ENCODE results near the gene CELF4. TPM values are rescaled to one million over a fixed set of nuclear protein-coding genes. Genes with fewer than 3 reads are reported as not detected.

Gene CELF4
- total RNA-seq, 1 experiment from 2014 or later, result not detected

DNA sequence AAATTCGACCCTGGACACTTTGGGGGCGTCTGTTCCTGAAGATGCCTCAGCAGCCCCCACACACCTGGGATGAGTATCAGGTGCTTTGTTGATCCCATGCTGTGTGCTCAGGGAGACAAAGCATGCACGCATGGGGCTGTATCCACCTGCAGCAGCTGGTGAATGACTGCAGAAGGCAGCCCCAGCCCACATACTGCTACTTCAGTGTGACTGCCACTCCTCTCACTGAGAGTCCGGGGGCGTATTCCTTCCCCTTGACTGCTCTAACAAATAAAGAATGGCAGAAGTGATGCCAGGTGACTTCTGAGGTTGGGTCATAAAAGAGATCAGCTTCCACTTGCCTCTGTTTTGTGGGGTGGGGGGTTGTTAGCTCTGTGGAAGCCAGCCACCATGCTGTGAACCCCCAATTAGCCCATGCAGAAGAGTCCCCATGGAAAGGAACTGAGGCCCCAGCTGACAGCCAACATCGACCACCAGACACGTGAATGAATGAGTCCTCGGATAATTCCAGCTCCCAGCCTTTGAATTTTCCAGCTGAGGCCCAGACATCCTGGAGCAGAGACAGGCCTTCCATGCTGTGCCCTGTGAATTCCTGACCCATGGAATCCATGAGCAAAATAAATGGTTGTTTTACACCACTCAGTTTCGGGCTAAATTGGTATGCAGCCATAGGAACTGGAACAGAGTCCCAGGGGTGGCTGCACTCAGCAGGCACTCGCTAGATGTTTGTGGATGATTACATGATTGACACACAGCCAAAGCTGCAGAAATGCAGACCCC is 289.3 kb downstream of the CELF4 start:
- Histone ChIP-seq H3K36me3 (no peaks in the 10 kb centered on the region), H3K27ac (no peak overlapping the region), H3K27me3 (no peaks in the 10 kb centered on the region)

DNA sequence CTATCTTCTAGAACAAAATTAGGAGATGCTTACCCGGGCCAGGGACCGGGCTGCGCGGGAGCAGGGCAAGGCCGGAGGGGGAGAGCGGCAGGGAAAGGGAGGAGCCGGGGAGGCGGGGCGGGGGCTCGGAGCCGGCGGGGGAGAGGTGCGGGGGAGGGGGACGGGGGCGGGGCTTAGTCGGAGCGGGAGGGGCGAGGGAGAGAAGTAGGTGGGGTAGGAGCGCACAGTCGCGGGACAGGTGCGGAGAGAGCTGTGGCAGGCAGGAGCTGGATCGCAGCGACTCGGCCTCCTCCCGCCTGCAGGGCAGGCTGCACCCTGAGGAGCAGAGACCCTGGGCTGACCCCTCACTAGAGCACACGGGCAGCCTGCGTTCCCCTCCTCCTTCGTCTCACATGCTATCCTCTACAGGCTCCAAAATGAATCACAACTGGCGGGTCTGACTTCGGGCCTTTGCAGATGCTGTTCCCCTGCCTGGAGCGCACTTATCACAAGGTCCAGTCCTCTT is 290.3 kb downstream of the CELF4 start:
- Histone ChIP-seq H3K36me3 (no peaks in the 10 kb centered on the region), H3K4me3 (no peak overlapping the region), H3K9me3 (replicated peaks) (no peaks in the 10 kb centered on the region), H3K27me3 (no peaks in the 10 kb centered on the region), H3K4me1 (no peaks in the 10 kb centered on the region), H3K27ac (no peak overlapping the region)
- DNase-seq, result no peak

More for the DNA sequence above, 289.3 kb downstream of the CELF4 start:
- H3K4me3 ChIP-seq, result no peak overlapping the region
- no peaks in the 10 kb centered on the region for H3K4me1 ChIP-seq
- no peak for DNase-seq
- no peaks in the 10 kb centered on the region for H3K9me3 ChIP-seq (replicated peaks)

DNA sequence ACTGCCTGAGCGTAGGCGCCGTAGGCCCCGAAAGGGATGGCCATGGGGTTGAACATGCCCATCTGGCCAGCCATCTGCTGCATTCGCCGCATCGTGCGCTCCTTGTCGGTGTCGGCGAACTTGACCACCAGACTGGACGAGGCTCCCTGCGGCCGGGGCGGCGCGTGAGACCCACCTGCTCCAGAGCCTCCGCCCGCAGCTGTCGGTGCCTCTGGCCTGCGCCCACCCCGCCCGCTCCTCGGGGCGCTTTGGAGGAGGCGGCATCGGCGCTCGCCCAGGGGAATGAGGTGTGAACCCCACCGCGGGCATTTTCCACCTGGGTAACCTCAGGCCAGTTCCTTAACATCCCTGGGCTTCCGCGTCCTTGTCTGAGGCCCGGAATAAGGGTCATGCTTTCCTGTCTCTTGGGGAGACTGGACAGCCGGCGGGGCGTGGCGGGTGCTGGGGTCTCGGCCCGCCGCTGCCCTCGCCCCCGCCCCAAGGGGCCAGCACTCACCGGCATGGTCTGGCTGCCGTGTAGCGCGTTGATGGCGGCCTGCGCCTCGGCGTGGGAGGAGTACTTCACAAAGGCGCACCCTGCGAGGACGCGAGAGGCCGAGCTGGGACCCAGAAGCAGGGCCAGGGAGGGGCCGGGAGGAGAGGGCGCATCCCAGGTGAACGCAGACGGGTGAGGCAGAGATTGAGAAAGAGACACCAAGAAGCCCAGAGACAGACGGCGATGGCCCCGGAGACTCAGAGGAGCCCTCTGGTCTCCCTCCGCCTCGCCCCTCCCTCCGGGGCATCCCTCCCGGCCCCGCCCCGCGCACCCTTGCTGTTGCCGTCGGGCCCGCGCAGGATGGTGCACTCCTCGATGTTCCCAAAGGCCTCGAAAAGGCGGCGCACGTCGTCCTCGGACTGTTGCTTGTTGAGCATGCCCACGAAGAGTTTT is 291.0 kb downstream of the CELF4 start:
- Histone ChIP-seq H3K4me1 (no peaks in the 10 kb centered on the region), H3K27ac (no peak overlapping the region), H3K9me3 (replicated peaks) (no peaks in the 10 kb centered on the region), H3K36me3 (no peaks in the 10 kb centered on the region), H3K4me3 (no peak overlapping the region), H3K27me3 (no peaks in the 10 kb centered on the region)
- DNase-seq, result no peak

DNA sequence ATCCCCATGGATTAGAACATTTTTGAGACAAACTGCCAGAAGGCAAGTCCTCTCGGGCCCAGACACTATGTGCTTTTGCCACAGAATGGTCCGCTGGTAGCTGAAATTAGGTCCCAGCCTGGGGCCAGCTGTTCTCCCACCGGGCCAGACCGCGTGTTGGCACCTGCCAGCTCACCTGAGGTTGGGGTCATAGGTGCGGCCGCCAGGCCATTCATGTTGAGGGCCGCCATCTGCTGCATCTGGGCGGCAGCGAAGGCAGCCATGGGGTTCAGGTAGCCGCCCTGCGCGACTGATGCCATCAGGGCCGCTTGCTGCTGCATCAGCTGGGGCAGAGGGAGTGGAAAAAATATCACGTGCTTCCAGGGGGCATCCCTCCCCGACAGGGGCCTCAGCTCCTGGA is 292.8 kb downstream of the CELF4 start:
- Histone ChIP-seq H3K4me1 (no peaks in the 10 kb centered on the region), H3K27ac (no peak overlapping the region), H3K36me3 (no peaks in the 10 kb centered on the region), H3K4me3 (no peak overlapping the region), H3K27me3 (no peaks in the 10 kb centered on the region), H3K9me3 (replicated peaks) (no peaks in the 10 kb centered on the region)
- no peak for DNase-seq

DNA sequence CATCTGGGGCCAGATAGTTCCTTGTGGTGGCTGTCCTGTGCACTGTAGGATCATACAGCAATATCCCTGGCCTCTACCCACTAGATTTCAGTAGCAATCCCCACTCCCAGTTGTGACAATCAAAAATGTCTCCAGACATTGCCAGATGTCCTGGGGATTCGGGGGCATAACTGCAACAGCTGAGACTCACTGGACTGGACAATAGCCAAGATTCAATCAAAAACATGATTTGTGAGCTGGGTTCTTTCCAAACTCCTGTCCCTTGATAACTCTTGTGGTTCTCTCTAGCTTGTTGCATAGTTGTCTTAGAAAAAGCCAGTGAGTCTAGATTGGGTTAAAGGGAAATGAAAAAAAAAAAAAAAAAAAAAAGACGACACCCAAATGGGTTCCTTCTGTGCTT is 293.4 kb downstream of the CELF4 start:
- Histone ChIP-seq H3K9me3 (replicated peaks) (no peaks in the 10 kb centered on the region), H3K4me1 (no peaks in the 10 kb centered on the region), H3K27ac (no peak overlapping the region), H3K27me3 (no peaks in the 10 kb centered on the region), H3K36me3 (no peaks in the 10 kb centered on the region), H3K4me3 (no peak overlapping the region)
- DNase-seq, result no peak

DNA sequence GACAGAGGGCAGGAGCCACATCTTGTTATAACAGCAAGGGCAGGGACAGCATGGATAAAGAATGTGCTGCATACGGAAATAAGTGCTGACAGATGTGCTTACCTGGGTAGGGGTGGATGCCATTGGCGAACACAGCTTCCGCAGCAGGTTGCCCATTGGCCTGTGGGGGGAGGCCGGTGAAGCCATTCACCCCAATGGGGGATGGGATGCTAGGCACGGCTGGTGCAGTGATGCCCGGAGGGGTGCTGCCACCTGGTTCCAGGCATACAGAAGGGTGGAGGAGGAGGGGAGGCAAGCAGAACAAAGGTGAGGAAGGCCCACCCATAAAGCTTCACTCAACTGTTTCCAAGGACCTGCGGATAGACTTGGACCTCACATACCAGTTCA is 294.9 kb downstream of the CELF4 start:
- Histone ChIP-seq H3K27ac (no peak overlapping the region), H3K4me1 (no peaks in the 10 kb centered on the region)

DNA sequence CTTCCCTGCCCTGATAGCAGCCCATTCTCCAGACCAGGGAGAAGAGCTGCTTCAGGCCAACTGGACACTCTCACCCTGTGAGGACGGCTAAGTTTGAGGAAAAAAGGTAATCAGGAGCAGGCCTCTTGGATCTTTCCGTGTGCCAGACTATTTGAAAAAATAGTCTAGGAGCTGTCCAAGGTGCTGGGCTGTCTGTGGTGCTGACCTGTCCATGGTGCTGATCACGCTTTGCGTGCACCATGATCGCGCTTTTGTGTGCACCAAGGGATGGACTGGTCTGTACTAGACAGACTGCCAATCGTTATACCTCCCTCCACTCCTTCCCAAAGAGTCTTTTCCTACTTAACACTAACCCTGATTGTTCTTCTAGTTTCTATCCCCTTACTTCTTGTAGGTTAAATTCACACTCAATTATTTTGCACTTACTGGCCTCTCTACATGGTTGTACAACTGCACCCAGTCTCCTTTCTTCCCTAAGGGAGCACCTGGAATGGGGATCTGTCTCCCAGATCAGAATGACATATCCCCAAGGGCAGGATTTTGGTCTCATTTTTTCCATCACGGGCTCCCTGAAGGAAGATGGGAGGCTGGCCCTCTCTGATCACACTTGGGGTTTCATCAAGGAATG is 295.4 kb downstream of the CELF4 start:
- Histone ChIP-seq H3K4me1 (no peaks in the 10 kb centered on the region), H3K27ac (no peak overlapping the region), H3K4me3 (no peak overlapping the region), H3K36me3 (no peaks in the 10 kb centered on the region), H3K27me3 (no peaks in the 10 kb centered on the region), H3K9me3 (replicated peaks) (no peaks in the 10 kb centered on the region)
- peak; percentile 30 to 68 for DNase-seq

More for the DNA sequence above, 294.9 kb downstream of the CELF4 start:
- no peaks in the 10 kb centered on the region for H3K9me3 ChIP-seq (replicated peaks)
- H3K36me3 ChIP-seq, result no peaks in the 10 kb centered on the region
- no peak for DNase-seq
- H3K27me3 ChIP-seq, result no peaks in the 10 kb centered on the region
- no peak overlapping the region for H3K4me3 ChIP-seq

DNA sequence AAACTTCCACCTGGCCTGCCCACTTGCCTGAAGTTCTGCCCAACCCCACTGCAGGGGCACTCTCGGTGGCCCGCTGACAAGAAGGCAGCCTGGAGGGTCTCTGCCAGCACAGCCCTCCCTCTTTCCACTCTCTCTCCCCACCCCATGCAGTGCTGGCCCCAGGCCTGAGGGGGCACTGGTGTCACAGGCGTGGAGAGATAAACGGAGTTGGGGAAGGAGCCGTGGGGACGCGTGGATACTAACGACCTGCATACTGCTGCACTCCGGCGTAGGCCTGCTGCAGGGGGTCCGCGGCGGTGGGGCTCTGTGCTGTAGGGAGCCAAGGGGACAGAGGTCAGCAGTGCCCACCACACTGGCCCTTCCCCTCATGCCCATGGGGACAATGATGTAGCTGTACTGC is 299.3 kb downstream of the CELF4 start:
- no peaks in the 10 kb centered on the region for H3K36me3 ChIP-seq
- no peak for DNase-seq
- H3K4me1 ChIP-seq, result no peaks in the 10 kb centered on the region
- no peaks in the 10 kb centered on the region for H3K9me3 ChIP-seq (replicated peaks)
- H3K4me3 ChIP-seq, result no peak overlapping the region
- H3K27me3 ChIP-seq, result no peaks in the 10 kb centered on the region
- H3K27ac ChIP-seq, result no peak overlapping the region

DNA sequence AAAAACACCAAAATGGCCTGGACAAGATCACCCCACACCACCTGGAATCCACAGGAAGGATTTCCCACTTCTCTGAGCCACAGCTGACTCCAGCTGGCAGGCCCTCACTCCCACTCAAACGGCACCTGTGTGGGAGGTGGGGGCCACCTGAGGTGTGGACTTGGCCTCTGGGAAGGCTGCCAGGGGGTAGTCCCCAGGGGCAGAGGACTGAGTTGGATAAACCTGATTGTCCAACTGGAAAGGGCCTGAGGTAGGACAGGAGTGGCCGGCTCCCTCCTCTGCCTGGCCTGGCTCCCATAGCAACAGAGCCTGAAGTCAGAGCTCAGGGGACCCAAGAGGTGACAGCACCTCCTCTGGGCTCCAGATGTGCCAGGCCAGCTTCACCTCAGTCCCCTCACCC is 300.2 kb downstream of the CELF4 start:
- no peaks in the 10 kb centered on the region for H3K27me3 ChIP-seq
- no peaks in the 10 kb centered on the region for H3K4me1 ChIP-seq
- no peaks in the 10 kb centered on the region for H3K36me3 ChIP-seq
- H3K27ac ChIP-seq, result no peak overlapping the region
- H3K4me3 ChIP-seq, result no peak overlapping the region
- no peaks in the 10 kb centered on the region for H3K9me3 ChIP-seq (replicated peaks)
- no peak for DNase-seq

DNA sequence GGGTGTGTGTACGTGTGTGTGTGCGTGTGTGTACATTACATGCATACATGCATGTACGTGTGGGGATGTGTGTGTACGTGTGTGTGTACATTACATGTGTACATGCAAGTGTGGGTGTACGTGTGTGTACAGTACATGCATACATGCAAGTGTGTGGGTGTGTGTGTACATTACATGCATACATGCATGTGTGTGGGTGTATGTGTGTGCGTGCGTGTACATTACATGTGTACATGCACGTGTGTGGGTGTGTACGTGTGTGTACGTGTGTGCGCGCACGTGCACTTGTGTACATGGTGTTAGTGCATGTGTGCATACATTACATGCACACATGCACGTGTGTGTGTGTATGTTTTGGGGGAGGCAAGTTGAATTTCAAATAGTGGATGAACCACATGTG is 300.6 kb downstream of the CELF4 start:
- no peaks in the 10 kb centered on the region for H3K27me3 ChIP-seq
- H3K4me3 ChIP-seq, result no peak overlapping the region
- H3K36me3 ChIP-seq, result no peaks in the 10 kb centered on the region
- no peaks in the 10 kb centered on the region for H3K9me3 ChIP-seq (replicated peaks)
- no peak overlapping the region for H3K27ac ChIP-seq
- H3K4me1 ChIP-seq, result no peaks in the 10 kb centered on the region
- no peak for DNase-seq

DNA sequence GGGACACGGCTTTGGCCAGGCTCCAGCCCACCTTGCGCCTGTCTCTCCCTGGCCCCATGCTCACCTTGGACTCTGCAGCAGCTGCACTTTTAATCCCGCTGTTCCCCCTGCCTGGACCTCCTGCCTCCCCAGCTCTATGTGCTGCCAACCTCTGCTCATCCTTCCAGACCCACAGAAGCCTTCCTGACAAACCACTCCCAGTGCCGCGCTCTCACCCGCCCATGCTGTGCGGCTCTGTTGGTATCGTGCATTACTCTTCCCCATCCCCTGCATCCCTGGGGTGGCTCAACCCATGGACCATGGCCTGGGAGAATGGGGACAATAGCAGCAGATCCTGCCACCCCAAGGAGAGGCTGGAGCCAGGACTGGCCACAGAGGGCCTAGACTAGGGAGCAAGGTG is 303.6 kb downstream of the CELF4 start:
- Histone ChIP-seq H3K9me3 (replicated peaks) (no peaks in the 10 kb centered on the region), H3K36me3 (no peaks in the 10 kb centered on the region), H3K4me3 (no peak overlapping the region), H3K4me1 (no peaks in the 10 kb centered on the region), H3K27ac (no peak overlapping the region), H3K27me3 (no peaks in the 10 kb centered on the region)
- DNase-seq, result no peak

DNA sequence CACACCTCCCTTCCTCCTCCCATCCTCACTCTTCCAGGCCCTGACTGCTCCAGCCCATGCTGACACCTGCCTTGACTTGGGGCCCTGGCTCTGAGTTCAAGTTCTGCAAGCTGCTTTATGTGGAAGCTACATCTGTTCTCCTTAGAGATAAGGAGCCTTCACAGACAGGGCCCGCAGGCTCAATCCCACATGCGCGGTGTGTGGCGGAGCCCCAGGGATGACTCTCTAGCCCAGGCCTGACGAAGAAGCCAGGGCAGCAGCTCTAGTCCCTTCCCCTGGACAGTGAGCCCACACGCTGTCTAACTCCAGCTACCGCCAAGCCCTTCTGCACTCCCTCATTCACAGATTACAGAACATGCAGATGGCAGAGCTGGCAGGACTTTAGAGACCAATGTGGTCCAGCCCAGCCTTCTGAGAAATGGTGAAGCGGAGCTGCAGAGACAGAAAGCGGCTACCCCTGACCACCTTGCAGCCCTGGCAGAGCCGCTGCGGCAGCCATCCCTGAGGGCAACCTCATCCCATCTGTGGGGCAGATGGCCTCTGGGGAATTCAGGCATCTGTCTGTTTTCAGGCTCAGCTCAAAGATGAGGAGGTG is 304.3 kb downstream of the CELF4 start:
- no peak overlapping the region for H3K27ac ChIP-seq

DNA sequence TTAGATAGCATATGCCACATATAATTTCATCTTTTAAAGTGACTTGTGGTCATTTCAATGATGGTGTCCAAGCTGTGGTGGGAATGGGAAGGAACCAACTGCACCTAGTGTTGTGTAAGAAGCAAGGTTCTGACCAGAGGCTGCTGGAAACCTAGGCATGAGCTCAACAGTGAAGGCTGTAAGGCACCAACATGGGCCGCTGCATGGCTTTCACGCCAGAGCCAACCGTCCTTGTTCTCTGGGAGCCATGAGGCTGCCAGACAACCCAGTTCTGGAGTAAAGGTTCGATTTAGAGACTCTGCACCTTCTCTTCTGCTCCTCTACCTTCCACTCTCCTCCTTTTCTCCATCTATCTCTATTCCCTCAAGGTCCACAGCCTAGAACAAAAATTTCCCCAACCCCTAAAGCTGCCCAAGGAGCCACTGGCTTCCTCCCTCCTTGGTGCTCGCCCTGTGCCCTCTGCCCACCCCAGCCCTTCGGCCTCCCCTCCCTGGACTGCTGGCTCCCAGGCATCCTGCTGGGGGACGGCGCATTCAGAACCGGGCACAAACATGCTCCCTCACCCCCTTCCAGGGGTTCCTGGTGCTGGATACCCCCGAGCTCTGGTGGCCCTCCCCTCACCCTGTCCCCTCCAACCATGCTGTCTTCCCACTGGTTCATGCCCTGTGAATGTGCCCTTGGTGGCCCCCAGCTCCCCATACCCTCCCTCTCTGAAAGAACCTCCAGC is 305.1 kb downstream of the CELF4 start:
- Histone ChIP-seq H3K27me3 (no peaks in the 10 kb centered on the region), H3K36me3 (no peaks in the 10 kb centered on the region), H3K27ac (no peak overlapping the region), H3K4me3 (no peak overlapping the region), H3K9me3 (replicated peaks) (no peaks in the 10 kb centered on the region), H3K4me1 (no peaks in the 10 kb centered on the region)
- no peak for DNase-seq

More for the DNA sequence above, 304.3 kb downstream of the CELF4 start:
- no peak for DNase-seq
- H3K27me3 ChIP-seq, result no peaks in the 10 kb centered on the region
- no peaks in the 10 kb centered on the region for H3K9me3 ChIP-seq (replicated peaks)
- H3K36me3 ChIP-seq, result no peaks in the 10 kb centered on the region
- no peak overlapping the region for H3K4me3 ChIP-seq
- H3K4me1 ChIP-seq, result no peaks in the 10 kb centered on the region

DNA sequence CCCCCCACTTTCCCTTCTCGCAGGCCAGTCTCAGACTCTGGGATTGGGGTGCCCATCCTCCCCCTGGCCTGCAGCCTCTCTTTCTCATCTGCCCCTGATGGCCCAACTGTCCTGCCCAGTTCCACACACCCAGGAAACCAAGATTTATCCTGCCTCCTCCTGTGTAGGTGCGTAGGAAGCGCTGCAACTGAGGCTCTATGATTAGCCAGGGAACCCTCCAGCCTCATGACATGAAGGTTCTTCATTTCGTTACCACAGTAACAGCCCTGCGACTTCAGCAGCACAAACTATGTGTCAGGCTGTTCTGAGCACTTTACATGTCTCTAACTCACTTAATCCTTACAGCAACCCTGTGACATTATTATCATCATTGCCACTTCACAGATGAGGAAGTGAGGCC is 305.9 kb downstream of the CELF4 start:
- DNase-seq, result no peak
- Histone ChIP-seq H3K27me3 (no peaks in the 10 kb centered on the region), H3K36me3 (no peaks in the 10 kb centered on the region), H3K27ac (no peak overlapping the region), H3K4me3 (no peak overlapping the region), H3K9me3 (replicated peaks) (no peaks in the 10 kb centered on the region), H3K4me1 (no peaks in the 10 kb centered on the region)

Measured in SJCRH30 (cell line).